A549 treated with dexamethasone at 1 μM for 4 hours (cell line): ENCODE data around the gene TRIM66. TPM values are rescaled to one million over a fixed set of nuclear protein-coding genes. Genes with fewer than 3 reads are reported as not detected.

Experiments
- total RNA-seq: library from RNA; stranded (reverse); fragments of 200-300 nt; extraction: Qiagen RNA extraction; gene quantifications from 5 replicates; pipeline ENCODE4 v1.2.3, GENCODE V29; 2022

The TRIM66 gene, protein sequence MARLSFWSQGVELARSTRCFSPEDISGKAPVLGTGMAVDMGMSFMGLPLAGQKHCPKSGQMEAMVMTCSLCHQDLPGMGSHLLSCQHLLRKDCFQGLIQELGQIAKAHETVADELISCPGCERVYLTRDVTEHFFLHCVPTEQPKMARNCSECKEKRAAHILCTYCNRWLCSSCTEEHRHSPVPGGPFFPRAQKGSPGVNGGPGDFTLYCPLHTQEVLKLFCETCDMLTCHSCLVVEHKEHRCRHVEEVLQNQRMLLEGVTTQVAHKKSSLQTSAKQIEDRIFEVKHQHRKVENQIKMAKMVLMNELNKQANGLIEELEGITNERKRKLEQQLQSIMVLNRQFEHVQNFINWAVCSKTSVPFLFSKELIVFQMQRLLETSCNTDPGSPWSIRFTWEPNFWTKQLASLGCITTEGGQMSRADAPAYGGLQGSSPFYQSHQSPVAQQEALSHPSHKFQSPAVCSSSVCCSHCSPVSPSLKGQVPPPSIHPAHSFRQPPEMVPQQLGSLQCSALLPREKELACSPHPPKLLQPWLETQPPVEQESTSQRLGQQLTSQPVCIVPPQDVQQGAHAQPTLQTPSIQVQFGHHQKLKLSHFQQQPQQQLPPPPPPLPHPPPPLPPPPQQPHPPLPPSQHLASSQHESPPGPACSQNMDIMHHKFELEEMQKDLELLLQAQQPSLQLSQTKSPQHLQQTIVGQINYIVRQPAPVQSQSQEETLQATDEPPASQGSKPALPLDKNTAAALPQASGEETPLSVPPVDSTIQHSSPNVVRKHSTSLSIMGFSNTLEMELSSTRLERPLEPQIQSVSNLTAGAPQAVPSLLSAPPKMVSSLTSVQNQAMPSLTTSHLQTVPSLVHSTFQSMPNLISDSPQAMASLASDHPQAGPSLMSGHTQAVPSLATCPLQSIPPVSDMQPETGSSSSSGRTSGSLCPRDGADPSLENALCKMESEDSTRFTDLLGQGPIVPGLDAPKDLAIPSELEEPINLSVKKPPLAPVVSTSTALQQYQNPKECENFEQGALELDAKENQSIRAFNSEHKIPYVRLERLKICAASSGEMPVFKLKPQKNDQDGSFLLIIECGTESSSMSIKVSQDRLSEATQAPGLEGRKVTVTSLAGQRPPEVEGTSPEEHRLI (N-terminal part only)
- 0.88 to 2.8 TPM (median 2.2 TPM) in 5 replicates for total RNA-seq

DNA sequence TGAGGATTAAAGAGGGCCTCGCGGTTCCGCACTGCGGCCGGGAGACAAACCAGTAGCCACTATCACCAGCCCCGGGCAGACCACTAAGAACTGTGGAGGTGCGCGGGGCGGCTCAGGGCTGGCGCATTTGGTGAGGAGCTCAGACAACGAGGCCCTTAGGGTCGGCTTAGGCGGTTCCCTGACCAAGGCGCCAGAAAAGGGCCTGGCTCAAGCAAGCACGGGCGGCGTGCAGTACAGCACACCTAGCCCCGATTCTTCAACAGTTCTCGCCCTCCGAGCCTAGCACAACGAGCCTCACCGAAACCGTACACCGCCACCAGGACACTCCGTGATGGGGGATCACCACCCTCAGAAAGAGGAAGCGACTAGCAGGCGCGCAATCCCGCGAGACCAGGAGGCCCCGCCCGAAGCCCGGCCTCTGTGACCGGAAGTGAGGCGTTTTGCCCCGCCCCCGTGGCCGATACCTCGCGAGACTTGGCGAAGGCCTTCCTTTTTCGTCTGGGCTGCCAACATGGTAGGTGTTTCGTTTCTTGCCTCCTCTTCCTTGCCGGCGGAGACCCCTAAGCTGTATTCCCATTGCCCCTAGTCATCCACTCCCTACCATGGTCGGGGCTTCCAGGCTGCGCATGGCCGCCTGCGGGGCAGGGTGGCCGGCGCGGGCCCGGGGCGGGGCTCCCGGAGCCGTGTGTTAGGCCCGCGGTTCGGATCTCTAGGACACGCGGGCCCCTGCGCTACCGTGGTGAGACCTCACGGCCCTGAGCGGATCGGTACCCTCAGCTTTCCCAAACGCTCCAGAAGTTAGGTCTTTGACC, at the start of gene TRIM66, which contains the start of gene RPL27A:
TRIM66 (minus strand) TSS at position 363 of the 812 bp plus-strand sequence. CDS start 10,391 bp downstream, outside the sequence.
RPL27A (plus strand) TSS at position 490 of the 812 bp plus-strand sequence; CDS start at position 512, 22 bp downstream.

DNA sequence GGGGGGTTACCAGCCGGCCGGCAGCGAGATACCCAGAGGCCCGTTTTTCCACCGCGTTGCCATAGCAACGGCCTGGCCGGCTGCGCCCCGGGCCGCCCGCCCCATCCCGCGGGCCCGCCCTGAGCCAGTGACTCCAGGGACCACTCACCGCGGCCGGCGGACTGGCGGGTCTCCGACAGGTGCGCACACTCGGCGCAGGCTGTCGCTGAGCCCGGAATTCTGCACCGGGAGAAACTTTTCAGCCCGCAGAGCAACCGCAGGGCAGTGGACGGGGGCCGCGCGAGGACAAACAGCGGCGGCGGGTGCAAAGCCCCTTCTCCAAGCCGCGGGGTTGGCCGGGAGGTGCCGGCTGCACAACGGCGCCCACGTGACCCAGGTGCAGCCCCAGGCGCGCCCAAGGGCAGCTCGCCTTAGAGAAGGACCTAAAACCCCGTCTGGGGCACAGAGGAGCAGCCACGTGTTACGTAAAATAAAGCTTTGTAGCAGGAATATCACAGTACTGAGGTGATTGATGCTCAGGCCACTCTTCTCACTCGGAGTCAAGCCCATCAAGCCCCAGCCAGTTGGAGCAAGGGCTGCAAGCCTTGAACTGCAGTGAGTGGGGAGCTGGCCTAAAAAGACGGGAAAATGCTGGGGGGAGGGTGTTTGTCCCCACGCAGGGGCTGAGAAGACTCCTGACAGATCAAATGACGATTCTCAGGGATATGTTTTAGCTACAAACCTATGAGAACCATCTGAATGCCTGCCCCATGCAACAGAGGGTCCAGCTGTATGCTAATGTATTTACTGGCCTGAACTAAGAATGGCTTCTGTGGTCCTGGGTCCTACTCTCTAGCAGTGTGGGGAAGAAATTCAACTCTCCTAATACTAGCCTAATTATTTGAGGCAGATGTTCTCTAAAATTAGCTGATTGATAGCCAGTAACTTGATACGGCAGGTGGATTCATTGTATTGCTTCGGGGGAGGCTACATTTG, 88.2 kb downstream of the TRIM66 start, which contains the start of gene STK33:
STK33 (minus strand) TSS at position 294 of the 975 bp plus-strand sequence. CDS start 119,323 bp downstream, outside the sequence.

Other genes starting within 250 kb of the TRIM66 start
- gene STK33, start 88.4 kb downstream of the TRIM66 start, total RNA-seq = 2.8 to 5.1 TPM (median 4.2 TPM) in 5 replicates
- gene RPL27A, start 127 bp upstream of the TRIM66 start, total RNA-seq = 2,410 to 2,744 TPM (median 2,494 TPM) in 5 replicates
- gene AKIP1, start 228.5 kb upstream of the TRIM66 start, total RNA-seq = 35.6 to 51.3 TPM (median 37.8 TPM) in 5 replicates